ENCODE data around the gene GART.

GART gene

GRCh38 chr21:33461538-33462250 lies 80.2 kb downstream of the GART start:
- Histone ChIP-seq H3K27ac (no peak overlapping the region), H3K4me3 (no peak overlapping the region)
- TF ChIP-seq CTCF (IDR thresholded peaks at IDR 0.05): no peak
- no peak for DNase-seq (ENCODE audit: low spot score)

DNA sequence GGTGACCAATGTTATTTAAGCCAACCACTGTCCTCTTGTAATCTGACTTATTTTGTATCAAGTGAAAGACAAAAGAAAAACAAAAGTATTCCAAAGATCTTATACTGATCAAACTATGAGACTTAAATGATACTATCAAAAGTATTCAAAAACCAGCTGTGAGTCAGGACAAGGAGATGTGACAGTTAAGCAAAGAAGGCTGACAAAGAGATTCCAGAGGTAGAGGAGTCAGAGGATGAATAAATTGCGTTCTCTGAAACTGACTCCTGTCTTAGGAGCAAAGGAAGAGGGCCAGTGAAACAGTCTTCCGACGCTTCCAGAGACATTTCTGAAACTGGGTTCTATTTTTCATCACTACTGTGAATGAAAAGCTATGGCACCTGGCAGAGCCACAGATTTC lies 83.1 kb downstream of the GART start:
- H3K27ac ChIP-seq: no peak overlapping the region
- no peak for DNase-seq (ENCODE audit: low spot score)
- TF ChIP-seq CTCF (IDR thresholded peaks at IDR 0.05): no peak
- H3K4me3 ChIP-seq: no peak overlapping the region

DNA sequence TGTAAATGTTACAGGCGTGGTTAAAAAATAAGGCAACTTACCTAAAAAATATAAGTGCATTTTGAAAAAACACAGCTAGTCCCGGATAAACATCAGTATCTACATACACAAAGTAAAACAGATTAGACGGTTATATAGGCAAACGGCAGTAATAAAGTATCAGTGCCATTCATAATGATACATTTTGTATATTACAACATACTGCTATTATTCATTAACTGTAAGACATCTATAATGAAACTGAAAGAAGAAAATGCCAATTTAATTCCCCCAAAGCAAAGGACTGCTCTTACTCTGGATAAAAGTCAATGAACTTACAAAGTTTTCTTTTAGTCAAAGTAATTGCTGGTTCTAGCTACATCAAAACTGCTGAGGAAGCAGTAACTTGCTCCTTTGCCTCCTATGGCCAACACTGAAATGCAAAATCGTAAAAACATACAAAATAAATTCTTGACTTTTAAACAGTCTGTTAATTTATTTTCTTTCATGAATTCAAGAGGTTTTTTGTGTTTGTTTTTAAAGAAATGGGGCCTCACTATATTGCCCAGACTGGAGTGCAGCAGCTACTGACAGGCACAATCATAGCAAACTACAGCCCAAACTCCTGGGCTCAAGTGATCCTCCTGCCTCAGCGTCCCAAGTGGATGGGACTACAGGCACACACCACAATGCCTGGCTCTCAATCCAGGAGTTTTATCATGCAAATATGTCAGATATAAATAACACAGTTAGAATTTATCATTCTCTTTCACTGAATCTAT lies 86.1 kb downstream of the GART start:
- TF ChIP-seq CTCF (IDR thresholded peaks at IDR 0.05): no peak
- Histone ChIP-seq H3K27ac (no peak overlapping the region), H3K4me3 (no peak overlapping the region)
- DNase-seq (ENCODE audit: low spot score): no peak
